NCI-H1417 treated with DMSO at 0.1 percent for 48 hours (cell line): ENCODE data around the gene LRRC49.

Experiments
- DNase-seq: peaks from one replicate; lab custom pipeline; 2025; lab: John Stamatoyannopoulos, UW

The LRRC49 gene

DNA sequence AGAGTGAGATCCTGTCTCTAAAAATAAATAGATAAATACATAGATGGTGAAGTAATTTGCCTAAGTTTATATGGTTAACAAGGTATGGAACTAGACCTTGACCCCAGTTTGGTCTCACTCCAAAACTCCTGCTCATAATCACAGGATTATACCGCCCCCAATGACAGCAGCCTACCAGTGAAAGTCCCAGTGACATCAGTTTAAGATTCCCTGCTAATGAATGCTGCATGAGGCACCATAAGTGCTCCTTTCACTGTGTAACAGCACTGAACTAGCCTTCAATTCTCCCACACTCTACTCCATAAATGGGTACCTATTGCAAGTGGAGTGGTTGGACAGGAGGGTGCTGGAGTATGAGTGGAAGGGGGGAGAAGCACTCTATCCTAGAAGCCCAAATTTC, 199.0 kb downstream of the LRRC49 start:
- DNase-seq = no peak

- no peak for DNase-seq
Observed at GRCh38 chr15:71092056-71092600, 199.5 kb downstream of the LRRC49 start.

GRCh38 chr15:71093054-71094024, 200.7 kb downstream of the LRRC49 start:
- DNase-seq = no peak

DNA sequence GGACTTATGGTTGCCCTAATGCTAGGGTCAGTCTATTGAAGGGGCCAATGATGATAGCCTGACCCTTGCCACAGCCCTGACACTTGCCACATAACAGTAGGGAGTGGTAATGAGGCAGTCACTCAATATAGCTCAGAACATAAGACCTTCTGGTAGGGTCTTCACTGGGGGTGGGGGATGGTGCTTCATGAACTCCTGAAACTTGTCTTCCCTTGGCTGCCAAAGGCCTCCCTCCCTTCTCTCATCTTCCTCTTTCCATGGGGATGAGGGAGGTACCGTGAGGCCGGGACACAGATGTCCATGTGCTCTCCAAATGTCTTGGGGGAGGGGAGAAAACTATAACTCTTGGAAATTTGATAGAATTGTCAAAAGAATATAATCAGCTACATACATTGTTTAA, 201.5 kb downstream of the LRRC49 start:
- DNase-seq = no peak

DNA sequence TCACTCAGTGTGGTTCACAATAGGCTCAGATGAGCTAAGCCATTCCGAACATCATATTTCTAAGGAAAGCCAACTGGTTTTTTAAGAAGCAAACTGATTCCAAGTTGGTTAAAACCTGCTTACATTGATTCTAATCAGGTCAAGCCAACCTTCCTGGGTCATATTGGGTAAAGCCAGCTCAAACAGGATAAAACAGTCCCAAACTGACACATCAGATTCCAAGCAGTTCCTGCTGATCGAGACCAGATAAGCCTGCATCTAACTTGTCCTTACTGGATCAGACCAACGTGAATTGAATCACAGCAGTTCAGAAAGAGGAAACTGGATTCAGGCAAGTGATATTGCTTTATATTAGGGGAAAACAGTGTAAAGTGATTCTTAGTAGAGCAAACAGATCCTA, 204.1 kb downstream of the LRRC49 start:
- no peak for DNase-seq

GRCh38 chr15:71097890-71098289, 205.3 kb downstream of the LRRC49 start:
- no peak for DNase-seq

DNA sequence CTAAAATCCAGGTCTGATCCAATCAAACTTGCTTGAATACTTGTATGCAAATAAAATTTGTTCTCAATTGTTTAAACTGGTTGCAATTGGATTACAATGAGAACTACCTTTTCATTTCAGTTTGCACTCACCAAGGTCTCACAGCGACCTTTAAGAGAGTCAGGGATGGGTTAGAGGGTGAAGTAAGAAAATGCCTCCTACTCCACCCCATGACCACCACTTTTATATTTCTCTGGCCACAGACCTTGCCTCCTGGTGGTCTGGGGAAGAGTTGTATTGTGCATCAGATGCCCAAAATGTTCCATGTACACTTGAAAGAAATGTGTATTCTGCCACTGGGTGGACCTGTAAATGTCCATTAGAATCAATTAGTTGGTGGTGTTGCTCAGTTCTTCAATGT, 206.3 kb downstream of the LRRC49 start:
- no peak for DNase-seq
